Measurements from ENCODE around the gene PFKM. TPM values are rescaled to one million over a fixed set of nuclear protein-coding genes. Genes with fewer than 3 reads are reported as not detected.
A peak's percentile ranks its signal among the peaks of the same experiment; 100 is the strongest.

Gene PFKM
- total and polyA plus RNA-seq, 9 of the 15 experiments (the other 6 are each of a cell fraction or from before 2014, with no cell fraction given), result 16.5 to 39.9 (median 31.7) TPM

DNA sequence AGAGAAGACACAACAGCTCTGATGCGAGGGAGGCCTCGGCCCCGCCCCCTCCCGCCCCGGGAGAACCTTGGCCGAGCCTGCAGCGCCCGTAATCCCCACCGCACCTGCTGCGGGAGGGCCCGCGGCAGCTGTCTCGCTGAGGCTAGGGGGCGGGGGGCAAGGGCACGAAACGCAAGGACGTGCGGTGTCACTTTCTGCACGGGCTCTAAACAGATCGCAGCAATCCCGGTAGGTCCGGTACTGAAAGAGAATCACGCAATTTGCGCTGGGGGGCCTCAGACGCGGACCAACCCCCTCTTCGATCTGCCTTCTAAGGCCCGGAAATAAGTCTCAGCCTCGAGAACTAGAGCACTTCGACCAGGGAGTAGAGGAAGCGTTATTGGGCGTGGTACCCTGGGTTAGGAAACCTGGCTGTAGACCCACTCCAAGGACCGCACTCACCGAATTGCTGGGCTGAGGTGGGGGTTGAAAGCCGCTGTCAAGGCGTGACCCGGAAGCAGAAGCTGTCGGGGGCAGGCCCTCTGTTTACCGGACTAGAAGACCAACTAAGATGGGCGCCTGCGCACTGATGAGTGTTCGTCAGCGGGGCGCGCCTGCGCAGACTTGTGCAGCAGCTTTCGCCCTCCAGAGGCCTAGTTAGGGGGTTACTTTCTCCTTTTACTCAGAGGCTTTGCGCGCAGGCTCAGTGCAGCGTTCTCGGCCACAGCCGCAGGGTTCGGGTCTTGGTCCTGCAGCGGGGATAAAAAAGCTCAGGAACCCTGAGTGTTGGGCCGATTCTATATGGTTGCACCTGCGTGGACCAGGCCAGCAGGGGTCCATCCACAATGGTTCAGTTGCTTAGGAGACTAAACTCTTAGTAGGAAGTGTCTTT lies 38.1 kb downstream of the PFKM start, which contains the start of gene ASB8 (continued):
- TF ChIP-seq, protein P1, sequence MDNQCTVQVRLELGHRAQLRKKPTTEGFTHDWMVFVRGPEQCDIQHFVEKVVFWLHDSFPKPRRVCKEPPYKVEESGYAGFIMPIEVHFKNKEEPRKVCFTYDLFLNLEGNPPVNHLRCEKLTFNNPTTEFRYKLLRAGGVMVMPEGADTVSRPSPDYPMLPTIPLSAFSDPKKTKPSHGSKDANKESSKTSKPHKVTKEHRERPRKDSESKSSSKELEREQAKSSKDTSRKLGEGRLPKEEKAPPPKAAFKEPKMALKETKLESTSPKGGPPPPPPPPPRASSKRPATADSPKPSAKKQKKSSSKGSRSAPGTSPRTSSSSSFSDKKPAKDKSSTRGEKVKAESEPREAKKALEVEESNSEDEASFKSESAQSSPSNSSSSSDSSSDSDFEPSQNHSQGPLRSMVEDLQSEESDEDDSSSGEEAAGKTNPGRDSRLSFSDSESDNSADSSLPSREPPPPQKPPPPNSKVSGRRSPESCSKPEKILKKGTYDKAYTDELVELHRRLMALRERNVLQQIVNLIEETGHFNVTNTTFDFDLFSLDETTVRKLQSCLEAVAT (IDR thresholded peaks at IDR 0.05), result no peak
- TF ChIP-seq GTF2F1 (IDR thresholded peaks at IDR 0.05; ENCODE audit: low read depth, low read length) (no peak), KLF10 (CRISPR knock-in tag; IDR thresholded peaks at IDR 0.05) (no peak), RBM39 (optimal IDR thresholded peaks at IDR 0.05; ENCODE audit: low read depth, low read length) (no peak), ZNF354B (CRISPR knock-in tag; IDR thresholded peaks at IDR 0.05) (no peak), PCBP2 (IDR thresholded peaks at IDR 0.05; ENCODE audit: low read depth, low read length, poor library complexity, severe bottlenecking) (no peak), NR1H2 (CRISPR knock-in tag; IDR thresholded peaks at IDR 0.05) (no peak), BACH1 (tag; IDR thresholded peaks at IDR 0.05) (no peak), SRSF3 (IDR thresholded peaks at IDR 0.05; ENCODE audit: insufficient read depth, low read length) (no peak), MYNN (IDR thresholded peaks at IDR 0.05) (no peak), MYNN (CRISPR knock-in tag; IDR thresholded peaks at IDR 0.05) (no peak), ZNF175 (CRISPR knock-in tag; IDR thresholded peaks at IDR 0.05; ENCODE audit: low read depth) (no peak), JUND (IDR thresholded peaks at IDR 0.05; ENCODE audit: borderline replicate concordance, low read depth, low read length) (peak; percentile 39; the same call in 1 of the 2 replicates), JUND (tag; IDR thresholded peaks at IDR 0.05; ENCODE audit: borderline replicate concordance, low read depth, low read length) (peak; percentile 17; the same call in 1 of the 3 replicates), ADNP (tag; IDR thresholded peaks at IDR 0.05) (no peak), TAL1 (IDR thresholded peaks at IDR 0.05) (no peak), ZNF224 (CRISPR knock-in tag; IDR thresholded peaks at IDR 0.05) (no peak), MTA3 (IDR thresholded peaks at IDR 0.05; ENCODE audit: borderline replicate concordance) (peak; percentile 26; the same call in 1 of the 2 replicates), RAD21 (CRISPR knock-in tag; conservative IDR thresholded peaks at IDR 0.05 in 1 of 2, IDR thresholded peaks at IDR 0.05 in 1 of 2) (peak; percentile 6 to 24; a peak in 2 of 4 replicates), KAT7 (CRISPR knock-in tag; IDR thresholded peaks at IDR 0.05; ENCODE audit: borderline replicate concordance) (no peak)
- TF ChIP-seq, protein P2, sequence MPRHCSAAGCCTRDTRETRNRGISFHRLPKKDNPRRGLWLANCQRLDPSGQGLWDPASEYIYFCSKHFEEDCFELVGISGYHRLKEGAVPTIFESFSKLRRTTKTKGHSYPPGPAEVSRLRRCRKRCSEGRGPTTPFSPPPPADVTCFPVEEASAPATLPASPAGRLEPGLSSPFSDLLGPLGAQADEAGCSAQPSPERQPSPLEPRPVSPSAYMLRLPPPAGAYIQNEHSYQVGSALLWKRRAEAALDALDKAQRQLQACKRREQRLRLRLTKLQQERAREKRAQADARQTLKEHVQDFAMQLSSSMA (CRISPR knock-in tag; IDR thresholded peaks at IDR 0.05), result no peak
- TF ChIP-seq, protein P3, sequence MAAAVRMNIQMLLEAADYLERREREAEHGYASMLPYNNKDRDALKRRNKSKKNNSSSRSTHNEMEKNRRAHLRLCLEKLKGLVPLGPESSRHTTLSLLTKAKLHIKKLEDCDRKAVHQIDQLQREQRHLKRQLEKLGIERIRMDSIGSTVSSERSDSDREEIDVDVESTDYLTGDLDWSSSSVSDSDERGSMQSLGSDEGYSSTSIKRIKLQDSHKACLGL (CRISPR knock-in tag; IDR thresholded peaks at IDR 0.05; ENCODE audit: borderline replicate concordance, poor library complexity, severe bottlenecking), result no peak
- TF ChIP-seq, protein P4, sequence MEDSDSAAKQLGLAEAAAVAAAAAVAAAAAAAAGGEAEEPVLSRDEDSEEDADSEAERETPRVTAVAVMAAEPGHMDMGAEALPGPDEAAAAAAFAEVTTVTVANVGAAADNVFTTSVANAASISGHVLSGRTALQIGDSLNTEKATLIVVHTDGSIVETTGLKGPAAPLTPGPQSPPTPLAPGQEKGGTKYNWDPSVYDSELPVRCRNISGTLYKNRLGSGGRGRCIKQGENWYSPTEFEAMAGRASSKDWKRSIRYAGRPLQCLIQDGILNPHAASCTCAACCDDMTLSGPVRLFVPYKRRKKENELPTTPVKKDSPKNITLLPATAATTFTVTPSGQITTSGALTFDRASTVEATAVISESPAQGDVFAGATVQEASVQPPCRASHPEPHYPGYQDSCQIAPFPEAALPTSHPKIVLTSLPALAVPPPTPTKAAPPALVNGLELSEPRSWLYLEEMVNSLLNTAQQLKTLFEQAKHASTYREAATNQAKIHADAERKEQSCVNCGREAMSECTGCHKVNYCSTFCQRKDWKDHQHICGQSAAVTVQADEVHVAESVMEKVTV (CRISPR knock-in tag; IDR thresholded peaks at IDR 0.05), result no peak
